ENCODE measurements around the gene RRP15.

The RRP15 gene

GRCh38 chr1:218255090-218255489, 30.0 kb upstream of the RRP15 start:
- DNase-seq (ENCODE audit: low read depth): no peak
- no peak overlapping the region for H3K4me3 ChIP-seq (ENCODE audit: low read depth, low read length)
- TF ChIP-seq, protein P1, sequence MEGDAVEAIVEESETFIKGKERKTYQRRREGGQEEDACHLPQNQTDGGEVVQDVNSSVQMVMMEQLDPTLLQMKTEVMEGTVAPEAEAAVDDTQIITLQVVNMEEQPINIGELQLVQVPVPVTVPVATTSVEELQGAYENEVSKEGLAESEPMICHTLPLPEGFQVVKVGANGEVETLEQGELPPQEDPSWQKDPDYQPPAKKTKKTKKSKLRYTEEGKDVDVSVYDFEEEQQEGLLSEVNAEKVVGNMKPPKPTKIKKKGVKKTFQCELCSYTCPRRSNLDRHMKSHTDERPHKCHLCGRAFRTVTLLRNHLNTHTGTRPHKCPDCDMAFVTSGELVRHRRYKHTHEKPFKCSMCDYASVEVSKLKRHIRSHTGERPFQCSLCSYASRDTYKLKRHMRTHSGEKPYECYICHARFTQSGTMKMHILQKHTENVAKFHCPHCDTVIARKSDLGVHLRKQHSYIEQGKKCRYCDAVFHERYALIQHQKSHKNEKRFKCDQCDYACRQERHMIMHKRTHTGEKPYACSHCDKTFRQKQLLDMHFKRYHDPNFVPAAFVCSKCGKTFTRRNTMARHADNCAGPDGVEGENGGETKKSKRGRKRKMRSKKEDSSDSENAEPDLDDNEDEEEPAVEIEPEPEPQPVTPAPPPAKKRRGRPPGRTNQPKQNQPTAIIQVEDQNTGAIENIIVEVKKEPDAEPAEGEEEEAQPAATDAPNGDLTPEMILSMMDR (IDR thresholded peaks at IDR 0.05; ENCODE audit: insufficient read depth, low read depth, low read length, missing control alignments): no peak

- DNase-seq (ENCODE audit: low read depth): no peak
- H3K4me3 ChIP-seq (ENCODE audit: low read depth, low read length): no peak overlapping the region
- TF ChIP-seq, protein P1 (IDR thresholded peaks at IDR 0.05; ENCODE audit: insufficient read depth, low read depth, low read length, missing control alignments): no peak
These were observed 27.7 kb upstream of the RRP15 start for GRCh38 chr1:218257371-218257770.

- TF ChIP-seq, protein P1 (IDR thresholded peaks at IDR 0.05; ENCODE audit: insufficient read depth, low read depth, low read length, missing control alignments): no peak
- H3K4me3 ChIP-seq (ENCODE audit: low read depth, low read length): no peak overlapping the region
- no peak for DNase-seq (ENCODE audit: low read depth)
These were observed 27.1 kb upstream of the RRP15 start for GRCh38 chr1:218257971-218258370.

GRCh38 chr1:218259339-218259738, 25.8 kb upstream of the RRP15 start:
- no peak overlapping the region for H3K4me3 ChIP-seq (ENCODE audit: low read depth, low read length)
- TF ChIP-seq, protein P1 (IDR thresholded peaks at IDR 0.05; ENCODE audit: insufficient read depth, low read depth, low read length, missing control alignments): no peak
- DNase-seq (ENCODE audit: low read depth): no peak

GRCh38 chr1:218259800-218260199, 25.3 kb upstream of the RRP15 start:
- TF ChIP-seq, protein P1 (IDR thresholded peaks at IDR 0.05; ENCODE audit: insufficient read depth, low read depth, low read length, missing control alignments): peak; percentile 42
- H3K4me3 ChIP-seq (ENCODE audit: low read depth, low read length): no peak overlapping the region
- DNase-seq (ENCODE audit: low read depth): peak; percentile 22

DNA sequence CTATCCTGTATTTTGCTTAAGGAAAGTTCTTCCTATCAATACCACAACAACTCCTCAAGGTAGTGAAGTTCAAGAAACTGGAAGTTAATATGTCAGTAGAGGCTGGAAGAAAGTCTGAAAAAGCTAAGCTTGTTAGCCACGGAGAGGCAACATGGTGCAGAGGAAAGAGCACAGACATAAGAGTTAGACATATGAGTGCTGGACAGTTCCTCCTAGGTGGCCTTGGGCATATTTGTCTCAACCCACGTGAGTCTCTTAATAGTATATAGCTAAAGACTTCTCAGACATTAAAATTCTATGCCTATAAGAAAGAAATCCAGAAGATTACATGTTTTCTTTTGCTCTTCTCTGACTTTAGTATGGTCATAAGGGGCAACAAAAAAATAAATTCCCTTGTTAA, 22.8 kb upstream of the RRP15 start:
- no peak overlapping the region for H3K4me3 ChIP-seq (ENCODE audit: low read depth, low read length)
- no peak for DNase-seq (ENCODE audit: low read depth)
- TF ChIP-seq, protein P1 (IDR thresholded peaks at IDR 0.05; ENCODE audit: insufficient read depth, low read depth, low read length, missing control alignments): no peak

DNA sequence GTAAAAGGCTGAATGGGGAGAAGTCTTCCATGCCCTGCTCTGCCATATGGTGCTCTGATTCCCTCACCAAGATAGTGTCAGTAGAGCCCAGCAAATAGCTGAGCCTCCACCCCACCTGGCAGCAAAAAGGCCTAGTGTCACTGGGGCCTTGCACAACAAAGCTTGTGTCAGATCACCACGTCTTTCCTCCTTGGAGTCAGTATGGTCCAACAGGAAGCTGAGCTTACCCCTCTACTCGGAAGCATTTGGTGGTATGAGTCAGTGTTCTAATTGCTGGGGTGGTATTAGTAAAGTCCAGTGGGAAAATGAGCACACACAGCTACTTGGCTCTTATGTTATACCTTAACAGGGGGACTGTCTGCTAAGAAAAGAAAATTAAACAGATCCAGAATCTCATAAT, 18.7 kb upstream of the RRP15 start:
- TF ChIP-seq, protein P1 (IDR thresholded peaks at IDR 0.05; ENCODE audit: insufficient read depth, low read depth, low read length, missing control alignments): no peak
- DNase-seq (ENCODE audit: low read depth): no peak
- no peak overlapping the region for H3K4me3 ChIP-seq (ENCODE audit: low read depth, low read length)
